K562 (cell line): Measurements from ENCODE around the gene LRRC75A. TPM values are rescaled to one million over a fixed set of nuclear protein-coding genes. Genes with fewer than 3 reads are reported as not detected.
A peak's percentile ranks its signal among the peaks of the same experiment; 100 is the strongest.

Experiments
- ATAC-seq: fragments of 200-7000 bp; cut with Tn5 transposase; 3 replicates; pipeline ENCODE4 v1.9.1; 2020; ENCODE audit warnings: moderate library complexity
- BruUV-seq: library from RNA; stranded (reverse); fragments of 400-500 nt; replicated peaks from 2 replicates; lab custom pipeline; 2021; lab: Mats Ljungman, UMichigan
- CTCF ChIA-PET: fragments of 300-600 bp; formaldehyde crosslinking; extraction: SDS; loops from one replicate; lab custom pipeline; 2021; ENCODE audit warnings: low intra/inter-chr PET ratio; lab: Yijun Ruan, JAX
- POLR2A ChIA-PET: fragments of 300-600, 350-650 bp; sonication (Branson Sonifier 250); formaldehyde crosslinking; extraction: SDS; loops from one replicate; lab custom pipeline; 2021; ENCODE audit warnings: antibody characterized with exemption, inconsistent platforms; lab: Yijun Ruan, JAX
- DNase-seq, 4 experiments: peaks; one replicate each; pipeline versions ENCODE4 v3.0.0 to v3.0.0-alpha.2; 2011 to 2018; ENCODE audit warnings: low spot score in 3 of 4, mixed read lengths in 3 of 4; ENCODE audit errors: extremely low read depth in 1 of 4
- FAIRE-seq: peaks from 2 replicates; lab custom pipeline; 2011; peaks lifted over from hg19 to GRCh38; lab: Jason Lieb, UNC
- H2AFZ ChIP-seq: 2 replicates; pipeline ENCODE4 v1.6.0; 2011; ENCODE audit warnings: low read depth, low read length, control low read depth, inconsistent platforms
- H3K27ac ChIP-seq: fragments of 200-600 bp; 3 replicates; pipeline ENCODE4 v1.8.0; 2011; ENCODE audit warnings: low read depth, mild to moderate bottlenecking, control low read depth, inconsistent platforms, low read length, moderate library complexity, mixed read lengths; ENCODE audit errors: extremely low read depth
- H3K27me3 ChIP-seq, 2 experiments: fragments of 300-600 bp in 1 of 2; 2 replicates in 1 of 2; 3 replicates in 1 of 2; pipeline versions ENCODE4 v1.6.0 to v1.8.0; 2011; ENCODE audit warnings: inconsistent platforms in 2 of 2, low read length in 2 of 2, mild to moderate bottlenecking in 1 of 2, mixed read lengths in 1 of 2, moderate library complexity in 1 of 2; ENCODE audit not compliant: control insufficient read depth in 2 of 2, insufficient read depth in 2 of 2
- H3K36me3 ChIP-seq: fragments of 300-600 bp; 3 replicates; pipeline ENCODE4 v1.8.0; 2011; ENCODE audit warnings: mild to moderate bottlenecking, low read length, inconsistent platforms; ENCODE audit not compliant: control insufficient read depth, insufficient read depth
- H3K4me1 ChIP-seq, 2 experiments: fragments of 200-600 bp in 1 of 2; replicated peaks in 1 of 2; 2 replicates in 1 of 2; 3 replicates in 1 of 2; pipeline versions ENCODE4 v1.5.1 to v1.8.0; 2011; ENCODE audit warnings: inconsistent platforms in 2 of 2, low read length in 2 of 2, mild to moderate bottlenecking in 1 of 2, mixed read lengths in 1 of 2, moderate library complexity in 1 of 2; ENCODE audit not compliant: control insufficient read depth in 2 of 2, insufficient read depth in 2 of 2
- H3K4me2 ChIP-seq: 2 replicates; pipeline ENCODE4 v1.6.1; 2011; ENCODE audit warnings: low read length, control low read depth, inconsistent platforms, mixed read lengths; ENCODE audit not compliant: insufficient read depth
- H3K4me3 ChIP-seq: fragments of 200-600 bp; sonication (generic), shearing (Covaris generic); 2 replicates; pipeline ENCODE4 v1.5.1; 2016; ENCODE audit warnings: control low read depth, inconsistent platforms
- H3K79me2 ChIP-seq: fragments of 200-600 bp; 3 replicates; pipeline ENCODE4 v1.8.0; 2011; ENCODE audit warnings: low read length, inconsistent platforms; ENCODE audit not compliant: control insufficient read depth, insufficient read depth
- H3K9ac ChIP-seq, 2 experiments: 2 replicates each; pipeline versions ENCODE4 v1.6.0 to v1.6.1; 2011; ENCODE audit warnings: low read depth in 2 of 2, low read length in 2 of 2, control low read depth in 1 of 2, inconsistent platforms in 1 of 2, mild to moderate bottlenecking in 1 of 2, mixed read lengths in 1 of 2; ENCODE audit not compliant: insufficient read depth in 1 of 2
- H3K9me1 ChIP-seq: one replicate; pipeline ENCODE4 v1.6.0; 2011; ENCODE audit warnings: inconsistent platforms, mild to moderate bottlenecking, low read length, moderate library complexity; ENCODE audit not compliant: control insufficient read depth, insufficient read depth
- H3K9me3 ChIP-seq: replicated peaks from 2 replicates; pipeline ENCODE4 v1.5.1; 2011; ENCODE audit warnings: low read depth, low read length, inconsistent platforms; ENCODE audit not compliant: control insufficient read depth, insufficient read depth
- H4K20me1 ChIP-seq: replicated peaks from 2 replicates; pipeline ENCODE4 v1.6.1; 2011; ENCODE audit warnings: low read length, inconsistent platforms, mixed read lengths; ENCODE audit not compliant: control insufficient read depth, insufficient read depth
- CBFA2T2 ChIP-seq: fragments of 450-650 bp; conservative IDR thresholded peaks from 2 replicates; pipeline ENCODE4 v1.6.1; 2017; ENCODE audit warnings: mild to moderate bottlenecking
- CBFA2T3 ChIP-seq: fragments of 450-650 bp; IDR thresholded peaks from 2 replicates; pipeline ENCODE4 v1.6.1; 2017
- GATAD2A ChIP-seq: fragments of 450-650 bp; IDR thresholded peaks from 2 replicates; pipeline ENCODE4 v1.6.1; 2017
- NFE2 ChIP-seq: IDR thresholded peaks from 2 replicates; pipeline ENCODE4 v1.6.1; 2014; ENCODE audit warnings: antibody characterized with exemption, low read depth
- POLR2G ChIP-seq: fragments of 200-400 bp; formaldehyde crosslinking; IDR thresholded peaks from 2 replicates; pipeline ENCODE4 v1.6.1; 2017; ENCODE audit warnings: low read depth, mild to moderate bottlenecking, antibody characterized with exemption, low read length, moderate library complexity
- RAD51 ChIP-seq: fragments of 450-650 bp; IDR thresholded peaks from 2 replicates; pipeline ENCODE4 v1.7.1; 2016; ENCODE audit warnings: low read depth, mild to moderate bottlenecking, borderline replicate concordance
- RBM15 ChIP-seq: fragments of 200-400 bp; formaldehyde crosslinking; IDR thresholded peaks from 2 replicates; pipeline ENCODE4 v1.6.1; 2018; ENCODE audit warnings: mild to moderate bottlenecking, low read length, moderate library complexity; ENCODE audit not compliant: insufficient read depth
- RBM22 ChIP-seq: fragments of 200-400 bp; formaldehyde crosslinking; IDR thresholded peaks from 2 replicates; pipeline ENCODE4 v1.6.1; 2018; ENCODE audit warnings: low read length, low read depth; ENCODE audit not compliant: poor library complexity, severe bottlenecking
- TFE3 ChIP-seq: fragments of 450-650 bp; formaldehyde crosslinking; IDR thresholded peaks from 2 replicates; pipeline ENCODE4 v1.4.0; 2020; ENCODE audit warnings: mild to moderate bottlenecking, mixed read lengths
- ZBTB26 ChIP-seq: fragments of 450-650 bp; formaldehyde crosslinking; IDR thresholded peaks from 2 replicates; pipeline ENCODE4 v1.4.0; 2022; ENCODE audit warnings: missing genetic modification characterization
- ZBTB8A ChIP-seq: fragments of 450-650 bp; IDR thresholded peaks from 2 replicates; pipeline ENCODE4 v1.6.1; 2018; ENCODE audit warnings: mild to moderate bottlenecking, moderate library complexity; ENCODE audit not compliant: partially characterized antibody
- ZNF707 ChIP-seq: fragments of 250-450 bp; sonication (Bioruptor Pico); conservative IDR thresholded peaks from 2 replicates; pipeline ENCODE4 v1.8.0; 2022; ENCODE audit warnings: inconsistent platforms, mild to moderate bottlenecking, moderate library complexity
- WGBS: fragments of 100-300 bp; shearing (Covaris generic); methylation state at CpG from one replicate; pipeline ENCODE4 v1.1.6; 2016; ENCODE audit warnings: low coverage, mixed read lengths; ENCODE audit not compliant: insufficient coverage; ENCODE audit errors: missing lambda C conversion rate; 5-methylcytosine and 5-hydroxymethylcytosine counted together
- in situ Hi-C: fragments of 300-500 bp; cut with MboI; formaldehyde crosslinking; loops from 4 replicates; pipeline ENCODE4 v1.15.0; 2018; ENCODE audit warnings: inconsistent platforms, mixed read lengths
- intact Hi-C: fragments of 100-400 bp; cut with micrococcal nuclease; formaldehyde crosslinking; loops from 2 replicates; pipeline ENCODE4 v1.14.2; 2022
- polyA plus RNA-seq, 8 experiments: library from polyadenylated mRNA; depleted of rRNA in 4 of 8; stranded (reverse) in 5 of 8; unstranded in 3 of 8; fragments of >200 nt; fragmentation: Nextera tagmentation in 2 of 8; fragmentation: Illumina TruSeq in 1 of 8; extraction: Ambion mirVana in 2 of 8; extraction: Trizol in 1 of 8; gene quantifications; 2 replicates each; pipeline versions ENCODE4 v1.2.1 to v1.2.3, GENCODE V29; 2011 to 2014; ENCODE audit warnings: inconsistent platforms in 1 of 8, missing spikeins in 1 of 8
- total RNA-seq, 7 experiments: library from RNA; depleted of rRNA in 6 of 7; stranded (reverse); fragments of >200 nt in 6 of 7; fragmentation: Illumina TruSeq in 2 of 7; extraction: Trizol in 2 of 7; gene quantifications; 2 replicates each; pipeline versions ENCODE4 v1.2.1 to v1.2.3, GENCODE V29; 2011 to 2021; ENCODE audit warnings: low replicate concordance in 1 of 7

Gene LRRC75A
- total and polyA plus RNA-seq, 9 of the 15 experiments (the other 6 are each of a cell fraction or from before 2014, with no cell fraction given) = 0.04 to 0.34 (median 0.08) TPM; not detected in 5

- H2AFZ ChIP-seq = peak overlapping the region; percentile 59
- H3K9me3 ChIP-seq = no peaks in the 10 kb centered on the region
- no peak overlapping the region for H3K9ac ChIP-seq
- peak overlapping the region; percentile 50 for H3K4me2 ChIP-seq
- H3K4me1 ChIP-seq = peaks cover 0 to 8% of the 10 kb centered on the region in 2 experiments; a peak in 3 of 5 replicates
- ChIA-PET POLR2A (no interaction called here), CTCF (no interaction called here)
- DNase-seq (no peak), ATAC-seq (no peak), FAIRE-seq (no peak)
- H3K79me2 ChIP-seq = no peaks in the 10 kb centered on the region
- no peaks in the 10 kb centered on the region for H4K20me1 ChIP-seq
- no peak overlapping the region for H3K4me3 ChIP-seq
- 6% methylated on average over 3 of the region's 4 CpGs for WGBS
- TF ChIP-seq TFE3 (CRISPR knock-in tag) = peak; percentile 15; the same call in 1 of the 2 replicates
- no peak for TF ChIP-seq GATAD2A
- no peak for TF ChIP-seq RBM15
- no peak for TF ChIP-seq POLR2G
- no peak for TF ChIP-seq ZBTB8A
- 0 out of 2 replicates have a peak, but pooled peaks have one; percentile 13 for TF ChIP-seq CBFA2T2
- no peak for TF ChIP-seq RBM22
- TF ChIP-seq NFE2 = no peak
- no peak for TF ChIP-seq CBFA2T3
- TF ChIP-seq ZNF707 (CRISPR knock-in tag) = no peak
- TF ChIP-seq ZBTB26 (CRISPR knock-in tag) = no peak
- 0 out of 2 replicates have a peak, but pooled peaks have one; percentile 28 for TF ChIP-seq RAD51
- H3K27ac ChIP-seq = peak overlapping the region; percentile 40; the same call in 1 of the 3 replicates
- in situ Hi-C loops (no loop called here), intact Hi-C loops (no loop called here)
- H3K36me3 ChIP-seq = no peaks in the 10 kb centered on the region
- BruUV-seq = no TSS peak
- no peaks in the 10 kb centered on the region for H3K9me1 ChIP-seq
- H3K27me3 ChIP-seq = peaks cover 0 to 23% of the 10 kb centered on the region in 2 experiments; a peak in 3 of 5 replicates
Observed at GRCh38 chr17:16515933-16516332, 23.9 kb upstream of the LRRC75A start.
